GM21360 (cell line): ENCODE measurements around the gene RXFP1.
"Not testable (repeated sequence)": the region's sequence is repeated elsewhere in the genome, so short reads cannot be mapped to it uniquely, and the experiment has no call there.

ENCODE experiments used
- ATAC-seq: cut with Tn5 transposase; IDR thresholded peaks from one replicate; pipeline ENCODE4 v1.9.1; 2021; ENCODE audit warnings: mild to moderate bottlenecking, moderate library complexity; ENCODE audit not compliant: unreplicated experiment

Gene RXFP1

GRCh38 chr4:158606969-158607368 is 85.3 kb downstream of the RXFP1 start:
- ATAC-seq, result no peak

GRCh38 chr4:158609116-158609515 is 87.4 kb downstream of the RXFP1 start:
- ATAC-seq, result no peak

GRCh38 chr4:158610790-158611189 is 89.1 kb downstream of the RXFP1 start:
- ATAC-seq, result peak; percentile 92

- no peak for ATAC-seq
These were observed 91.4 kb downstream of the RXFP1 start for GRCh38 chr4:158613046-158613445.

DNA sequence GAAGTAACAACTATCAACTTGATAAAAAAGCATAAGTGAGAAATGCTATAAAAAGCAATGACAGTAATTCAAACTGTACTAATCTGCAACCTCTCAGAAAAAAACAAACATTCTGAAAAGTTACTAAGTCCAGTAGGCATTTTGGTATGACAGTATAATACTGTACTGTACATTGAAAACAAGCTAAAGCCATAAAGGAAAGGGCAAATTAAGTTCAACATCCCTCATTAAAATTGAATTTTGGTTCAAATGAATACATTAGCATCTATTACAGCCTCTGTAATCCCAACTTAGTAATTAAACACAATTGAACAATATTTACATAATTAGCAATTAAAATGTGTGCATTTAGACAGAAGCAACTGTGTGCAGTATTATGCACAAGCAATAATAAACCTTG is 96.3 kb downstream of the RXFP1 start:
- no peak for ATAC-seq

- ATAC-seq, result no peak
These were observed 100.0 kb downstream of the RXFP1 start for GRCh38 chr4:158621729-158622128.

DNA sequence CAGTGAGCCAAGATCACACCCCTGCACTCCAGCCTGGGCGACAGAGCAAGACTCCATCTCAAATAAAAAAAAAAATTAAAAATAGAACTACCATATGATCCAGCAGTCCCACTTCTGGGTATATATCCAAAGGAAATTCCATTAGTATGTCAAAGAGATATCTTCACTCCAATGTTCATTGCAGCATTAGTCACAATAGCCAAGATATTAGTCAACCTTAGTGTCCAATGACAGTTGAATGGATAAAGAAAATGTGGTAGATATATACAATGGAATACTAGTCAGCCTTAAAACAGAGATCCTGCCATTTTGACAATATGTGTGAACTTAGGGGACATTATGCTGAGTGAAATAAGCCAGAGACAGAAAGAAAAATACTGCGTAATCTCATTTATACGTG is 100.6 kb downstream of the RXFP1 start:
- ATAC-seq, result no peak

DNA sequence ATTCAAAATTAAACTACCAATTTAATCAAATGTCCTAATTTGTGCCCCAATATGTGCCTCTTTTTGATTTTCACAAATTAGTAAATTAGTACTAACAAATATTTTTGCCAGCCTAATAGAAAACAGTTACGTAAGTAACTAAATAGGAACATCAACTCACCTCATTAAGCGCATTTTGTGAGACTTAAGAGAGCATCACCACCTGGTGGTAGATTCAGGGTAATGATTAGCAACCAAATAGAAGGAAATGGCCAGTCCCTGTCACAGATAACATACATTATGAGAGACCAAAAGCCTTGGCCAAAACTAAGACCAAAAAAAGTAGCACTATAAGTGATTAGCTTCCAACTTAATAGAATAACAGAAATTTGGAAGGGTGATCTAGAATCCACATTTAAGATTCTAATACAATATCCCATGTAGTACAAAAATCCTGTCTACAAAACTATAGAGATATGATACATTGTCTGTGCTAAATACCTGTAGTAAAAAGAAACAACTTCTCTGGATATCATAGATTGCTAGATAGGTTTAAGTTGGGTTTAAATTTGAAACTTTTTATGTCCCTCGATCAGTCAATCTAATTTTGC is 103.3 kb downstream of the RXFP1 start:
- peak; percentile 90 for ATAC-seq

- no peak for ATAC-seq
These were observed 103.9 kb downstream of the RXFP1 start for GRCh38 chr4:158625544-158625943.

DNA sequence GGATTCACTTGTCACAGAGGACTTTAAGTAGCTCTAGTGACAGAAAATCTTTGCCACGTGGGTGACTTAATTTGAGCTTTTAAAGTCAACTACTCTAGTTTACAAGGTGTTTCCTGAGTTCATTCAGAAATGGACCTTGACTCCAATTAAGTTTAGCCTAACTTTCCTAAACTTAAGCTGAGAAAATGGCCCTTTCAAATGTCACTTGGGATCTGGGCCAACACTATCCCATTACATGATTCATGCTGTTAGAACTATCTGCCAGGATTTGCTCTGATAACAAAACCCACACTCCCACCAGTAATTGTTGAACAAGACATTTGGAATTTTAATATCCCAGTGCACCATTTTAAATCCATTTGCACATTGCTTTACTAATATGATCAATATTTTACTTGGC is 109.2 kb downstream of the RXFP1 start:
- no peak for ATAC-seq

DNA sequence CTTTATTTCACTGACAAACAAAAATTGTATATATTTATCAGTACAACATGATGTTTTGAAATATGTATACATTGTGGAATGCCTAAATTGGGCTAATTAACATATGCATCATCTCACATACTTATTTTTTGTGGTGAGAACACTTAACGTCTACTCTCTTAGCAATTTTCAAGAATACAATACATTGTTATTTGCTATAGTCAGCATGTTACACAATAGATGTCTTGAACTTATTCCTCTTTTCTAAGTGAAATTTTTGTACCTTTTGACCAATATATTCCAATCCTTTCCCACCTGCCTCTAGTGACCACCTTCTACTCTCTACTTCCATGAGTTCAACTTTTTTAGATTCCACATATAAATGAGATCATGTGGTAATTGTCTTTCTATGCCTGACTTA is 114.9 kb downstream of the RXFP1 start:
- no peak for ATAC-seq

DNA sequence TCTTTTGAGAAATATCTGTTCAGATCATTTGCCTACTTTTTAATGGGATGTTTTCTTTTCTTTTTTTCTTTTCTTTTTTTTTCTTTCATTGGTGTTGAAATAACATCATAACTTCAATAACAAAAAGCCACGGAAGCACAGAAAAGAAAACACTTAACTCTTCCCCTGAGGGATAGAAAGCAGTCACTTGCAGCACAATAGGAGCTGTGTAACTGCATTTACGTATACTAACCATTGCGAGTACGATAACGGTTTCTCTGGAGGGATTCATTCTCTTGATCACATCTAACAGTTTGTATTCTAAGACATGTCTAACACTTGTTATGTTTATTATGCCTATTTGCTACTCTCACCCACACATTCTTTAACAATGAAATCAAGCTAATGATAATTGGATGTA is 122.7 kb downstream of the RXFP1 start:
- ATAC-seq, result no peak

DNA sequence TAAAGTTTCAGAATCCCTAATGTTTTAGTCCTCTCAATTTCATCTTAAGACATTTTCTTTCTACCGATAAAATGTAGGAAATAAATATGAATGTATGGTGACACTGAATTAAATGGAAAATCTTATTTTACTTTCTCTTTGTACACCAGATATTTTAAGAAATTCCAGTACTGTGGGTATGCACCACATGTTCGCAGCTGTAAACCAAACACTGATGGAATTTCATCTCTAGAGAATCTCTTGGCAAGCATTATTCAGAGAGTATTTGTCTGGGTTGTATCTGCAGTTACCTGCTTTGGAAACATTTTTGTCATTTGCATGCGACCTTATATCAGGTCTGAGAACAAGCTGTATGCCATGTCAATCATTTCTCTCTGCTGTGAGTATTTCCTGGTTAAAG is 123.1 kb downstream of the RXFP1 start:
- no peak for ATAC-seq

GRCh38 chr4:158649111-158649680 is 127.5 kb downstream of the RXFP1 start:
- no peak for ATAC-seq

DNA sequence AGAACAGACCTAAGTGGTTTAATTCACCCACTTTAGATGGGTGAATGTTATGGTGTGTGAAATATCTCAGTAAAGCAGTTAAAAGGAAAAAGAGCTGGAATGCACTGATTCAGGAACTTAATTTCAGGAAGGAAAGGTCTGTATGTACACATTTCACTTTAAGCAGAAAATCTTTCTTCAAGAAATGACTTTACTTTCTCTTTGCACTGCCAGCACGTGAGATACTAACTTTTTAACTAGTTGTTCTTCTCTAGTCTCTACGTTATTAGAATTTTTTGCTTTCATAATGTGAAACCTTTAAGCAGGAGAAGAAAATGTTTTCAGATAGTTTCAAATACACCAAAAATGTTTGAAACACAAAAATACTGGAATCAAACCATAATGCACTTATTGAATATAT is 131.2 kb downstream of the RXFP1 start:
- no peak for ATAC-seq

GRCh38 chr4:158656439-158656838 is 134.8 kb downstream of the RXFP1 start:
- no peak for ATAC-seq

- ATAC-seq, result no peak
These were observed 135.6 kb downstream of the RXFP1 start for GRCh38 chr4:158657291-158657690.

- ATAC-seq, result not testable (repeated sequence)
These were observed 141.6 kb downstream of the RXFP1 start for GRCh38 chr4:158663255-158663654.

DNA sequence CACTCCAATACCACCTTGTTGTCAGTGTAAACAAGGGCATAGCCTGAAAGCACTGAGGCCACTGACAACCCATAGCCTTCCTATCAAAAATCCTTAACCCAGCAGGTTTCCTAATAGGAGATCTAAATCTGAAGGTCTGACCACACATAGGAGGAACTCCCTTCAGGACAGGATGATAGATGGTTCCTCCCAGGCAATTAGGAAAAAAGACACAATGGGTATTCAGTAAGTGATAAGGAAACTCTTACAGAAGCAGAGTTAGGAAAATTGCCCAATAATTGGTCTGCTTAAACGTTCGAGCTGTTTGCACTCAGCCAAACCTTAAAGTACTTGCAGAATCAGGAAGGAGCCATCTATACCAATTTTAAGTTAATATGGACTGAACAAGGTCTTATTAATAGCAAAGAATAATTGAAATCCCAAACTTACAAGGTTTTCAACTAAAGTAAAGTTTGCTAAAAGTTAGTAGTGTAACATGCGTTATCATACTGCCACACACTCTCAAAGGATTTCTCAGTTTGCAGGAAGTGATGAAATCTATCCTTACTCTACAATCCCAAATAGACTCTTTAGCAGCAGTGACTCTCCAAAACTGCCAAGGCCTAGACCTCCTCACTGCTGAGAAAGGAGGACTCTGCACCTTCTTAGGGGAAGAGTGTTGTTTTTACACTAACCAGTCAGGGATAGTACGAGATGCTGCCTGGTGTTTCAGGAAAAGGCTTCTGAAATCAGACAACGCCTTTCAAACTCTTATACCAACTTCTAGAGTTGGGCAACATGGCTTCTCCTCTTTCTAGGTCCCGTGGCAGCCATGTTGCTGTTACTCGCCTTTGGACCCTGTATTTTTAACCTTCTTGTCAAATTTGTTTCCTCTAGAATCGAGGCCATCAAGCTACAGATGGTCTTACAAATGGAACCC is 142.3 kb downstream of the RXFP1 start:
- ATAC-seq, result not testable (repeated sequence)

DNA sequence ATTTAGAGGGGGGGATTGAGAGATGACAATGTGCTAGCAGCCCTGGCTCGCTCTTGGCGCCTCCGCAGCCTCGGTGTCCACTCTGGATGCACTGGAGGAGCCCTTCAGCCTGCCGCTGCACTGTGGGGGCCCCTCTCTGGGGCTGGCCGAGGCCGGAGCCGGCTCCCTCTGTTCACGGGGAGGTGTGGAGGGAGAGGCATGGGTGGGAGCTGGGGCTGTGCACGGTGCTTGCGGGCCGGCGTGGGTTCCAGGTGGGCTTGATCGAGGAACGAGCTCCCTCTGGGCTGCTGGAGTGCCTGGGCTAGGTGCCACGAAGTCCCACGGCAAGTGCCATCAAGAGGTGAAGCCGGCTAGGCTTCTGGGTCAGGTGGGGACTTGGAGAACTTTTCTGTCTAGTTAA is 143.1 kb downstream of the RXFP1 start:
- no peak for ATAC-seq

DNA sequence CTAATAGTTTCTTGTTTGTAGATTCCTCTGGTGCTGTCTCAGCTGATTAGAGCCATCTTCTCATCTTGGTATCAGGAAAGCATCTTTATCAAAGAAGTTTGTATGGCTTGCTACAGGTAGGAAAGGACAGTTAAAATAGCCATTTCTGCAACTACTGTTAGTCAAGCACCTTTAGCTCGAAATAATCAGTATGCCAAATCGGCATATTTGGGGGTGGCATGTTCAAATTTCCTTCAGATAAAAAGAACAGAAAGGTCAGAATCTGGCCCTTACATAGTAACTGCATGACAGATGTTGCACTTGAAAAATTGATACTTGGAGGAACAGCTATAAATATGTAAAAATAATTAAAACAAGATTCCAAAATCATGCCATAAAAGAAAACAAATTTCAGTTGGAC is 145.2 kb downstream of the RXFP1 start:
- ATAC-seq, result no peak

GRCh38 chr4:158667651-158668198 is 146.0 kb downstream of the RXFP1 start:
- no peak for ATAC-seq
